AML-193 (cell line): ENCODE measurements around the gene RAMP3.

Experiments
- DNase-seq, 2 experiments: peaks; one replicate each; lab custom pipeline; 2025; lab: John Stamatoyannopoulos, UW

Gene RAMP3

DNA sequence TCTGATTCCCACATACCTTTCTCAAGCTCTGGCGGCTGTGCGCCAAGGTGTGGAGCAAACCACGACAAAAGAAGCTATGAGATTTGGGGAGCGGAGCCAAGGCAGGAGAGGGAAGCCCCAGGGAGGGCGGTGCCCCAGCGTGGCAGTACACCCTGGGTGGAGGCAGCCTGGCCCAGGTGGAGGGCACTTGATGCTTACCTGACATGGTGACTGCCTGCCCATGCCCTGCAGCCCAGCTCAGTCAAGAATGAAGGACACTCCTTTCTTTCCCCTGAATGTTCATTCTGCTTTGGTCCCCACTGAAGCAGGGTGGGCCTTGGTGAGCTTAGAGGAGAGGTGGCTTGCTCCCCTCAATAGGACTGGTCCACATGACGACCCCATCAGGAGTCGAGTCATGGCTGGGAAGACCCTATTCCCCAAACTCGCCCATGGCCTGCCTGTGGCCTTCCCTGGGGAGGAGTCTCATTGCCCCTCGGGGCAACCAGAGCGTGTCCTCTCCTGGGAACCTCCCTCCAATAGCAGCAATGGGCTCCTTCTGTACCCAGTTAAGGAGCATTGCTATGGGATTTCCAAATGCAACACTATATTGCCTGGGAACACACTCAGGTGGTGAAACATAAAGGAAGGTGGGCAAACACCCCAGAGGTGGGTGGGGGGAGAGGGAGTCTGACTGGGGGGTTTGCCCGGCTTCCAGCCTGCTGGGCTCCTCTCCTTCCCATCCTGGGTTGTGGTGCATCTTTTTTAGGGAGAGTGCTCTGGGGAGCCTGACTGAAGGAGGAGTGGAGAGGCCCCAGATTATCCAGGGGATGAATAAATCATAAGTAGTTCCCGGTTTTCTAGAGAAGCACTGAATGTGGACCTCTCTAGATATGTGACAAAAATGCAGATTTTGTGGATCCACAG is 22.7 kb downstream of the RAMP3 start:
- no peak for DNase-seq

DNA sequence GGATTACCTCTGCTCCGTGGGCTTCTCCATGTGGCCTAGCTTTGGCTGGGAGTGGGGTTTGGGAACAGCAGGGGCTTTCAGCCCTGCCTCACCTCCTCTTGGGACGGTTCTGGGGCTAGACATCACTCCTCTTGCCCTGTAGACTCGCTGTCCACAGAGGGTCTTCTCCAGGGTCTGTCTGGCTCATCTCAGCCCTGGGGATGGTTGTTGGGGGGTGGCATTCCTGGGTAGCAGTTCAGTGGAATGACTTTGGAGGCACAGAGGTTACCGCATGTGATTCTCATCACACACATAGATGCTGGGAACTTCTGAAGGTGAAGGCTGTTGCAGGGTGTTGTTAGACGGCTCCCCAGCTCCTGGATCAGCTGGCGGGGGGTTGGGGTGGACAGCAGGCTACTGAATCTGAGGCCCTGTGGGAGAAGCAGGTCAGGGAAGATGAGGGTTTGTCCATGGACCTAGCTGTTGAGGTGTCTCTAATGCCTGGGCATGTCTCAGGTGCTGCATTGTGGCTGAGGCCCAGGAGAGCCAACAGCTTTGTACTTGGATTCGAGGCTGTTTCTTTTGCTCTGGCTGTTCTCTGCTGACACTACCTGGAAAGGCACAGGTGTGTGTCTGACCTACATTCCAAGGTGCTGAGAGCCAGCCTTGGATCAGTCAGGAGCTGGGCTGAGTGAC is 23.8 kb downstream of the RAMP3 start:
- DNase-seq, result no peak

DNA sequence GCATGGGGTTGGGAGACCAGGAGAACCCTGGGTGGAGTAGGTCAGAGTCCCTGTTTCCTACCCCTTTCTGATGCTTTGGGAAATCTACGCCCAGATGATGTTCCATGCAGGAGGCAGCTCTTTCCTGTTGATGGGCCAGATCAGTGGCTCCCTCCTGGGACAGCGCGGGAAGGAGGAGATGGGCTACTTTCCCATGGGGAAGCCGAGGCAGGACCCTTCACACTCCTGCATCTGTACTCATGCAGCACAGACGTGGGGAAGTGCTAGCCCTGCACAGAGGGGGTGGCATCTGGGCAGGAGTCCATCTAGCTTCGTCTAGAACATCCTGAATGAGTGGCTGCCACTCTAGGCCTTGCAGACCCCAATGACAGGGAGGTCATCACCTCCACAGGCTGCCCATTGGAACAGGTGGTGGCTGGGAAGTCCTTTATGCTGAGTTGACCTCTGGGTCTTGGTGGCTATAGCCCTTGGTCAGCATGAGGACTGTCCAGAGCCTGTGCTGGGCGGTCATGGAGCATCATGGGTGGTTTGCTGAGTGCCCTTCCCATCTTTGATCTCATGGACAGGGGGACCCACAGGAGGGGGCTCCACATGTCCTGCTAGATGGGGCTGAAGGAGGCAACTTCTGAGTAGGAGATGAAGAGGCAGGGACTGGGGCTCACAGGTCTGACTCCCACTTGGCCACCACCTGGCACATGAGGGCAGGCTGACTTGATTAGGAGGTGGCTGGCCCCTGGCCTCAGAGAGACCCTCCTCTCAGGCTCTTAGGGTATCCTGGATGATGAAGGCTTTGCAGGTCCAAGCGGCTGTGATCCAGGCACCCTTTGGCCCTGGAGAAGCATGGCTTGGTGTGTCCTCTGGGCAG is 24.6 kb downstream of the RAMP3 start:
- no peak for DNase-seq

DNA sequence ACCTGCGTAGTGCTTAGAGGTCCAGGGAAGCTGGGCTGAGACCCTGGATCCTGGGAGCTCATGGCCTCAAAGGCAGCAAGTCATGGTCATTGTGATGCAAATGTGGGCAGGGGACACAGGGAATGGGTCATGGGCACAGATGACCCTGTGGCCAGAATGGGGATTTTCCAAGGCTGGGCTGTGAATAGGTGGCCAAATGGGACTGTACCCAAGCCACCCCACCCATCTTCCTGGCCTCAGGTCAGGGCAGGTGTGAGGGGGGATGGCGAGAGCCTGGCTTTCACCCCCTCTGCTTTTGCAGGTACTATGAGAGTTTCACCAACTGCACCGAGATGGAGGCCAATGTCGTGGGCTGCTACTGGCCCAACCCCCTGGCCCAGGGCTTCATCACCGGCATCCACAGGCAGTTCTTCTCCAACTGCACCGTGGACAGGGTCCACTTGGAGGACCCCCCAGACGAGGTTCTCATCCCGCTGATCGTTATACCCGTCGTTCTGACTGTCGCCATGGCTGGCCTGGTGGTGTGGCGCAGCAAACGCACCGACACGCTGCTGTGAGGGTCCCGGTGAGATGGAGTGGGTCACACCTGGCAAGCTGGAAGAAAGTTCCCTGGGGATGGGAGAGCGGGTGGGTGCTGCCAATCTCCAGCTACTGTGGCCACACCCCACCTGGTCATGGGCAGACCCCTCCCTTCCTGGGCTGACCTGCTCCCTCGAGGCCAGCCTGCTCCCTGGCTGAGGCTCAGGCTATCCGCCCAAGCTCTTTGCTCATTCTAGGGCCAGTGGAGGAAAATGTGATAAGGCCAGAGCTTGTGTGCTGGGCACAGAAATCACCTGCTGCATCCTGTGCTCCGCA is 25.5 kb downstream of the RAMP3 start:
- no peak for DNase-seq

DNA sequence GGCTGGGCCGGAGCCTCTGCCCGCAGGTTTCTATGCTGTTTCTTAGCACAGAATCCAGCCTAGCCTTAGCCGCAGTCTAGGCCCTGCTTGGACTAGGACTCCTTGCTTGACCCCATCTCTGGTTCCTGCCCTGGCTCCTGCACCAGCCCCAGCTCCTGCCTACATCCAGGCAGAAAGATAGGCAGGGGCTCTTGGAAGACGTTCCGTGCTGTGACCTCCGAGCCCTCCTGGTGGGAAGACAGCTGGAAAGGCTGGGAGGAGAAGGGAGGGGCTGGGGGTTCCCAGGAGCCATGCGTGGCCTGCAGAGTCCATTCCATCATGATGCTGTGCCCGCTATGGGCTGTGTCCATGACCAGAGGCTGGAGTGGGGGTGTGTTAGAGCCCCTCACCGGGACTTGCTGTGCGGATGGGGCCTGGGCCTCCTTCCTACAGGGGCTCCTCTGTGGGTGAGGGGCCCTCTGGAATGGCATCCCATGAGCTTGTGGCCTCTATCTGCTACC is 26.2 kb downstream of the RAMP3 start:
- no peak for DNase-seq

DNA sequence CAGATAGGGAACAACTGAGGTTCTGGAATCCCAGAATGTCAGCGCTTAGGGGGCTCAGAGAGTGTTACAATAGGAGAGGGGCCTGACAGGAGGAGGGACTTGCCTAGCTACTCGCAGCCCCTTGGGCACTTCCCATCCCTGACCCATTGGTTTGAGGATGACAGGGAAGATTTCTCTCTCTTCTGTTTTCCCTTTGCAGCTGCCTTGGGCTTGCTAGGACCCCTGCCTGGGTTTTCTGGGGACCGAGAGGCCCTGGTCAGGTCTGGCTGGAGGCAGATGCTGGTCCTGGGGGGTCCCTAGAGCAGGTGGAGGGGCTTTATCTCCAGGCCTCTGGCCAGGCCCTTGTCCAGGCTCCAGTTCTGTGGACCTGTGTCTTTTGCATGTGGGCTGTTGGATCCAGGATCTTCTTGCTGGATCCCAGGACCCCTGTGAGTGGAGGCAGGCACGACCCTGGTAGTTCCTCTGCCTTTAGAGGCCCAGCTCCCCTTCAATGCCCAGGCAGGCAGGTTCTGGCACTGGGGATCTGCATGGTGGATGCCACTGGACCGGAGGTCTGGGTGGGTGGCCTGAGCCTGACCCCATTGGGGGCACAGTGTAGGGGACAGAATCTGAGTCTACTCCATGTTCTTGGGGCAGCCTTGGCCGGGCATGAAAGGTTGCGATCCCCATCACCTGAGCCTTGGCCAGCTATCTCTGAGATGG is 26.9 kb downstream of the RAMP3 start:
- no peak for DNase-seq

DNA sequence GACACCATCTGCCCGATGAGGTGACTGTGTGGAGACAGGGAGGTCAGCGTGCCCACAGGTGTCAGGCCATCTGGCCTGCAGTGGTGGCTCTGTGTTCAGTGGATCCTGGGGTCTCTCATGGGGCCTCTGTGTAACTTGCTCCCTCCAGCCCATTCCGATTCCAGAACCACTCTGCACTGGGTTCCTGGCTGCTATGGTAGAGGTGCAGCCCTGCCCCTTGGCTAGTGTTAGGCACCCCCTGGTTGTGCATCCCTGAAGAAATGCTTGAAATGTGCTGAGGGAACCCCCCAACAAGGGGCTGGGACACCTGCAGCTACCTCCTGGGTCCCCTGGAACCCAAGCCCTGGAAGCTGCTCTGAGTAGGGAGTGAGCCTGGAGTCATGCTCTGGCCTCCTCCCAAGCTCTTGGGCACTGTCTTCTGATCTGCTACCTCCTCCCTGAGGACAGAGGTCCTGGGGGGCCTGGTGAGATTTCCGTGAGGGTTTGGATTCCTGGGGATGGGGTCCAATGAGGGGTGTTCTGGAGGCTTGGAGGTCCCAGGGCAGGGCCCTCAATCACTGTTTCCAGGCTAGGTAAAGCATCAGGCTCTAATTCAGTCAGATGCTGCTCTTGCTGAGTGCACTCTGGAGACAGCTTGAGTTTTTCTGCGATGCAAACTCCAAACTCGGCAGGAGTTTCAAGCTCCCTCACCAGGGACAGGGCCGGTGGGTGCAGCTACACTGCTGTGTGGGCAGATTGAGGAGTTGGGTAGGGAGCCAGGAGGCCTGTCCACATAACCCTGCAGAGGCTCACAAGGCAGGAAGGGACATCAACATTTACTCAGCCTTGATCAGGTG is 27.7 kb downstream of the RAMP3 start:
- no peak for DNase-seq

DNA sequence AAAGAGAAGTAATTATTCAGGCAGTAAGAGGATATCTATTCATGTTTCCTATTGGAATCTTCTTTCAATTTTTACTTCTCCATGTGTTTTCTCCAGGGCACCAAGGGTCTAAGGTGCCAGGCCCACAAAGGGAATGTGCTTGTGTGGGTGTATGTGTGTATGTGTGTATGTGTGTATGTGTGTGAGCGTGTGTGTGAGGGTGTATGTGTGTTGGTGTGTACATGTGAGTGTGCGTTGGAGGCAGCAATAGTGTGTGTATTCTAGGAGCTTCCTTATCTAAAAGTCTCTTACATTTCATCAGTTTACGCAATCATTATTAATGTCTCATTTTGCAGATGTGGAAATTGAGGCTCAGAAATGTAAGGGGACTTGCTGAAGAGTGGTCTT is 28.3 kb downstream of the RAMP3 start:
- DNase-seq, result no peak

DNA sequence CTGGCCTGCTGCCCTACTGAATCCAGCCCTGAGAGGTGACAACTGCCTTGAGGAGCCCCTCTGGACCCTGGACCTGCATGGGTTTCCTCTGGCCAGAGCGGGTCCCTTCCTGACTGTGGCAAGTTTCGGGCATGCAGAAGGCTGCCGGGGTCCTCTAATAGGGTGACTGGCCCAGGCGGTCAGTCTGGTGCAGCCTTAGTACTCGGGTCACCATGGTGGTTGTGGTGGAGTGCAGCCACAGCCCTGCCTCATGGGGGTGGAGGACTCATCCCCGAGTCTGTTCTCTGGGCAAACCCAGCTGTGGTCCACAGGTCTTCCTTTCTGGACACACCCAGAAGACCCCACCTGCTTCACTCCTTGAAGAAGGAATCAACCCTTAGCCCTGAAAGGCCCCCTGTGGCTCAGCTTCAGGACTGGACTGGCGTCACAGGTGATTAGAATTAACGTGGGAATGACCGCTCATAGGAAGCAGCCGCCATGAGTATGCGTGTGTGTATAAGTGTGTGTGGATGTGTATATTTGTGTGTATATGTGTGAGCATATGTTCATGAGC is 28.7 kb downstream of the RAMP3 start:
- no peak for DNase-seq

DNA sequence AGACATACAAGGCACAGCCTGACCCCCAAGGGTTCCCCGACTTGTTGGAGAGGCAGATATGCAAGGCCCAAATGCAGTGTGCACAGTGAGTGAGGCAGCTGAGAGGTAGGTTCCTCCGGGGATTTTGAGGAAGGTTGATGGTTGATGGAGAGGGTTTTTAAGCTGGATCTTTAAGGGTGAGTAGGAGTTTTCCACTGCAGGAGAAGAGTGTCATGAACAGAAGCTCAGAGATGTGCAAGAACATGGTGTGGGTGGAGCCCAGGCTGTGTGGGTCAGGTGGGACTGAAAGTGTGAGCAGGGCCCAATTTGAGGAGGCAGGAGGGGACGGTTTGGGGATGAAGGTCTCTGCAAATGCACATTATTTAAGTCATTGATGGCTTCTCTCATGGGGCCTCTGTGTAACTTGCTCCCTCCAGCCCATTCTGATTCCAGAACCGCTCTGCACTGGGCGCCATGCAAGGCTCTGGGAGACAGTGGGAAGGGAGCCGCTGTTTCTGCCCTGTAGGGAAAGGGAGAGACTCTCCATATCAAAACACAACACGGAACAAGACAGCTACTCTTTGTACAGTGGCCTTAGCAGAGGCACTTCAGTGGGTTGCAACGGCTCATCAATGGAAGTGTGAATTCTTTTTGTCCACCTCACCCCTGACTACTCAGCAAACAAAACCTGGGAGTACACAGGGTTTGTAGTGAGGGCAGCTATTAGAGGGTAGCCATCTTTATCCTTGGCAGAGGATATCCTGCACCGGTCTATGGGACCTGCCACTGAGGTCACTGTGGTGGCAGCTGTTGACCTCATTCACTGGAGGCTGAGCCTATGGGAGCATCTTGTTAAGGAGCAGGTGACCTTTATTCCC is 29.7 kb downstream of the RAMP3 start:
- no peak for DNase-seq

DNA sequence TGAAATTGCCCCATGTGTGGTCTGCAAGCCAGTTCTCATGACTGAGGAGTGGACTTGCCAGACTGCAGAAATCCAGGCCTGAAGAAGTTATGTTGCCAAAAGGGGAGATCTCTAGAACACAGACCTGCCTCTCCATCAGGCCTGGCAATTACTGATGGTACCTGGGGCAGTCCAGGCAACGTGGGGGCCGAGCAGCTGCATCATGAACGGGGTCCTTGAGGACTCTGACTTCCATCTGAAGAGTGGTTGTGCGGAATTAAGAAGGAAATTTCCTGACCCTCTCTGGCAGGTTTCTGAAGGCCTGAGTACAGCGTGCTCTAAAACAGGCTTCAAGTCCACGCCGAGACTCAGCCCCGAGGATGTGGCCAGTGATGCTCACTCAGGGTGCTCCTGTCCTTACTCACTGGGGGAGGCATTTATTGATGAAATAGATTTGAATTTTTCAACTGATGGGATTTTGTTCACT is 30.4 kb downstream of the RAMP3 start:
- DNase-seq, result no peak

DNA sequence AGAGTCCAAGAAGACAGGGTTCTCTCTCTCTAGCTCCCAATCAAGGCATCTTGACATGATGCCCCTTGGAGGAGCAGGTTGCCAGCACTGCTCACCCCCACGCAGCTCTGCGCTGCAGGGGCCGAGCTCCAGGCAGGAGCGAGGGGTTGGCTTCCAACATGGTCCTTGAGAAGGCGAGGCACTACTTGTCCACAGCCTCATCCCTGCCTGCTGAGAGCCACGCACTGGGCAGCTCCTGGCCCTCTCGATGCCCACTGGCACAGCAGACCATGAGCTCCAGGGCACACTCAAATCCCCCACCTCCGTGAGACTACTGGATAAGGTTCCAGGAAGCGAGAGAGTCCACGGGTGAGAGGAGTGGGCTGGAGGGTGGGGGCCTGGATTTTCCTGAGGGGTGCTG is 31.1 kb downstream of the RAMP3 start:
- DNase-seq, result no peak

DNA sequence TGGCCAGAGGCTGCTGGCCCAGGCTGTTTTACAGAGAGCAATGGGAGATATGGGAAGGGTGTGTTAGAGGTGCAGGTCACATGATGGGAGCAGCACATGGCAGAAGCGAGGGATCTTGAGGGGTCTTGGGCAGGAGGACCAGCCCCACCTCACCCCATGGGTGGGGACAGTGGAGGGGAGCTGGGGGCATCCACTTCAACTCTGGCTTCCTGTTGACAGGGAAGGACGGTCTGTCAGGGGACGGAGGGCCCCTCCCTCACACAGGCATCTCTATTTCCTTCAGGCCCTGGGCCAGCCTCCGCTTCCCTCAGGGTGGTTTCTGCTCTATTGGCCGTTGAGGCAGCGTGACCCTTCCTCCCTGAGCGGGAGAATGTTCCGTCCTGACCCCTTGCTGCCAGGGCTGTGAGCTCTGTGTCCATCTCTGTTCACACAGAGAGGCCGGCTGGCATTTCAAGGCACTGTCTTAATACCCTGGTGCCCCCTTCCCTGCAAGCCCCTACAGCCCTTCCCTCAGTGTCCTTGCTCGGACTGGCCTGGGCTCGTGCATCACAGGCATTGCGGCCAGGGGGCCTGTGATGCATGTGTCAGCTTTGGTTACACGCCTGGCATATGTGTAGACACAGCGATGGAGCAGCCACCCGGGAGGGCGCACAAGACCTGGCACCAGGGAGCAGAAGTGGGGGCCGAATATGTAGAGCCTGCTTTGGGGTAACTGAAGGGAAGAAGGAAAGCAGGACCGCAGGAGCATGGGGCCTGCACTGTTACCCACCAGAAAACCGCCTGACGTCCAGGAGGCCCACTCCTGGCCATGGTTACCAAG is 31.8 kb downstream of the RAMP3 start:
- no peak for DNase-seq

DNA sequence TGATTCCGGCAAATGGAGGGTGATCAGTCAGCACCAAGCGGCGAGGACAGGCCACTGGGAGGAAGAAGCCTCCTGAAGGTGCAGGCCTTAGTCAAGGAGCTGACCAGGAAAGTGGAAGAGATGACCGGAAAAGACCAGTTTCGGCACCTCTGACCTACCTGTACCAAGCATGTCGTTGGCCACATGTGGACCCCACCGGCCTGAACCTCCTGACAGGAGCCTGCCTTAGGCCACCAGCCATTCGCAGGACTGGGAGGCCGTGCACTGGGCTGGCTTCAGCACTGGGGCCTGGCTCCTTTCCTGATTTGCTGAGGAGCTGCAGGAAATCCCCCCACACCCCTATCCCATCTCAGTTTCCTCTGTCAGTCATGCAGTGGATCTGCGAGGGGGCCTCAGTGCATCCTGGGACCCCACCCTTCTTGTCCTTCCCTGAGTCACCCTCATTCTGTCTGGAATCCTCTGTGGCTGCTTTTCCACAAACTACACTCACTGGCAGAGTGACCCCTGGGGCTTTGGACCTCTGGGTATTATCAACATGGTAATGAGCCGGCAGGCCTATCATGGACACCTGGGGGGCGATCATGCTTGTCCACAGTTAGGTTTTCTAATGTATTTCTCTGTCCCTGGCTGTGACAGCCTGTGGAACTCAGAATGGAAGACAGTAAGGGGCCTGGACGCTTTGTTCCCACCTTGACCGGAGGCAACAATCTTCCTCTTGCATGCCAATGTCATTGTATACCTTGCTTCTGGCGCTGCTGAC is 33.0 kb downstream of the RAMP3 start:
- DNase-seq, result no peak

DNA sequence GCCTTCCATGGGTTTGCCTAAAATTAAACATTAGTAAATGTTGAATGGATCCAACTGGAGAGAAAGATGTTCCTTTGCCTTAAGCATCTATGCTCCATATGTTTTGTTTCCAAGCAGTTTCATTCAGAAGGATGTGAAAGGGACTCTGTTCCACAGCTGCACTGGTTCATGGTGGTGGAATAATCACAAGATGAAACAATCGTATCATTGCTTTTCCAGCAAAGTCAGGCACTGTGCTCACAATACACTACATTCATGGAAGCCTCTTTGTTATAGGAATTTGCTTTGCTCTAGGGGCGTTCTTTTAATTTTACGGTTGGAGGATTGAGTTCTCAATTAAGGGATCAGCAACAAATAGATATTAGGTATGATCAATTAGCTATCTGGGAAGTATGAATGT is 33.8 kb downstream of the RAMP3 start:
- DNase-seq, result no peak

DNA sequence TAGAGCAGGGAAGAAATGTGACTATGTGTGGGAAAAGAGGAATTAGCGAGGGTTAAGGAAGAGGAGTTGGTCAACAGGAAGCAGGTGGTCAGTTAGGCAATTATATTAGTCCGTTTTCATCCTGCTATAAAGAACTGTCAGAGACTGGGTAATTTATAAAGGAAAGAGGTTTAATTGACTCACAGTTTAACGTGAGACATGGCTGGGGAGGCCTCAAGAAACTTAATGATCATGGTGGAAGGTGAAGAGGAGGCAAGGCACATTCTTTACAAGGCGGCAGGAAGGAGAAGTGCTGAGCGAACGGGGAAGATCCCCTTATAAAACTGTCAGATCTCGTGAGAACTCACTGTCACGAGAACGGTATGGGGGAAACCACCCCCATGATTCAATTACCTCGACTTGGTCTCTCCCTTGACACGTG is 35.0 kb downstream of the RAMP3 start:
- peak; percentile 43 to 60 for DNase-seq

DNA sequence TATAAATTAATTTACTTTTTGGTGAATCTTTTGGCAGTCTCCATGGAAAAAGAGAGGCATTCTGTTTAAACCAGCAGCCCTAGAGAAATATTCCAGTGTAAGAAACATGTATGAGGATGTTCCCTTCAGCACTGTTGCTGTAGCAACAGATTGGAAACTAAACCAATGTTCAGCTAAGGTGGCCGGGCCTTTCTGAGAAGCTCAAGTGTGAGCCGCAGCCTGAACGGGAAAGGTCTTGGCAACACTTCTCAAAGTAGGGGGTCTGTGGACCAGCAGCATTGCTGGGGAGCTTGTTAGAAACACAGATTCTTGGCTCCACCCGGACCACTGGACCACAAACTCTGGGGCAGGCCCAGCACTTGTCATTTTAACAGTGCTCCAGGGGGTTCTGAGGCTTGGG is 36.2 kb downstream of the RAMP3 start:
- DNase-seq, result no peak
